ENCODE data around the gene DSC2.
"Not testable (repeated sequence)": the region's sequence is repeated elsewhere in the genome, so short reads cannot be mapped to it uniquely, and the experiment has no call there.

Gene DSC2

GRCh38 chr18:31102025-31102684, at the start of gene DSC2:
Gene DSC2 (minus strand): TSS chr18:31102421. CDS start chr18:31101971, 450 bp downstream.
- no peak for DNase-seq (ENCODE audit: low read depth)

GRCh38 chr18:31149351-31149750, 47.1 kb upstream of the DSC2 start:
- DNase-seq (ENCODE audit: low read depth) = no peak

- DNase-seq (ENCODE audit: low read depth) = no peak
These were observed 46.4 kb upstream of the DSC2 start for GRCh38 chr18:31148600-31148999.

- DNase-seq (ENCODE audit: low read depth) = no peak
These were observed 44.6 kb upstream of the DSC2 start for GRCh38 chr18:31146809-31147208.

GRCh38 chr18:31143025-31143424, 40.8 kb upstream of the DSC2 start:
- DNase-seq (ENCODE audit: low read depth) = no peak

GRCh38 chr18:31138709-31139108, 36.5 kb upstream of the DSC2 start:
- no peak for DNase-seq (ENCODE audit: low read depth)

- DNase-seq (ENCODE audit: low read depth) = no peak
These were observed 32.8 kb upstream of the DSC2 start for GRCh38 chr18:31134988-31135529.

- DNase-seq (ENCODE audit: low read depth) = no peak
These were observed 27.3 kb upstream of the DSC2 start for GRCh38 chr18:31129398-31130115.

- DNase-seq (ENCODE audit: low read depth) = no peak
These were observed 23.7 kb upstream of the DSC2 start for GRCh38 chr18:31125878-31126277.

GRCh38 chr18:31123125-31123524, 20.9 kb upstream of the DSC2 start:
- not testable (repeated sequence) for DNase-seq (ENCODE audit: low read depth)

- DNase-seq (ENCODE audit: low read depth) = no peak
These were observed 18.4 kb upstream of the DSC2 start for GRCh38 chr18:31120594-31120993.

- DNase-seq (ENCODE audit: low read depth) = no peak
These were observed 14.8 kb upstream of the DSC2 start for GRCh38 chr18:31116853-31117595.

GRCh38 chr18:31112804-31113203, 10.6 kb upstream of the DSC2 start:
- DNase-seq (ENCODE audit: low read depth) = no peak

- DNase-seq (ENCODE audit: low read depth) = no peak
These were observed 3.5 kb upstream of the DSC2 start for GRCh38 chr18:31105733-31106132.

GRCh38 chr18:31104444-31104843, 2.2 kb upstream of the DSC2 start:
- no peak for DNase-seq (ENCODE audit: low read depth)

- no peak for DNase-seq (ENCODE audit: low read depth)
These were observed 1.2 kb upstream of the DSC2 start for GRCh38 chr18:31103423-31103822.

GRCh38 chr18:31102941-31103340, 720 bp upstream of the DSC2 start:
- DNase-seq (ENCODE audit: low read depth) = no peak

- no peak for DNase-seq (ENCODE audit: low read depth)
These were observed 817 bp downstream of the DSC2 start for GRCh38 chr18:31101183-31102024.

- DNase-seq (ENCODE audit: low read depth) = no peak
These were observed 1.6 kb downstream of the DSC2 start for GRCh38 chr18:31100436-31101182.

GRCh38 chr18:31099450-31100230, 2.6 kb downstream of the DSC2 start:
- no peak for DNase-seq (ENCODE audit: low read depth)

All from activated T-helper 1 cell treated with Interleukin-2 at 50 U/mL for 16 hours (primary cell).